PC-3 (cell line): Measurements from ENCODE around the gene BTBD16. TPM values are rescaled to one million over a fixed set of nuclear protein-coding genes. Genes with fewer than 3 reads are reported as not detected.

Experiments used
- ATAC-seq: fragments of 200-7000 bp; cut with Tn5 transposase; 2 replicates; pipeline ENCODE4 v1.9.1; 2020; ENCODE audit warnings: mild to moderate bottlenecking, moderate library complexity
- BruUV-seq: library from RNA; stranded (reverse); fragments of 400-500 nt; replicated peaks from 2 replicates; lab custom pipeline; 2021; lab: Mats Ljungman, UMichigan
- CTCF ChIA-PET: fragments of 300-600 bp; sonication (Branson Sonifier 250); formaldehyde crosslinking; loops from one replicate; lab custom pipeline; 2022; ENCODE audit warnings: antibody characterized with exemption; lab: Charles Lee
- POLR2A ChIA-PET: fragments of 300-600 bp; sonication (Branson Sonifier 250); formaldehyde crosslinking; loops from one replicate; lab custom pipeline; 2022; ENCODE audit warnings: antibody characterized with exemption; ENCODE audit not compliant: unreplicated experiment; lab: Charles Lee
- DNase-seq: peaks from one replicate; pipeline ENCODE4 v3.0.0-alpha.2; 2015
- H2AFZ ChIP-seq: fragments of 300-600 bp; sonication (generic); 2 replicates; pipeline ENCODE4 v1.6.0; 2016; ENCODE audit warnings: antibody characterized with exemption, low read length
- H3F3A ChIP-seq: fragments of 300-600 bp; sonication (generic); one replicate; pipeline ENCODE4 v1.6.0; 2017; ENCODE audit warnings: antibody characterized with exemption, low read length, control low read depth, mild to moderate bottlenecking; ENCODE audit not compliant: unreplicated experiment
- H3K27ac ChIP-seq: fragments of 300-600 bp; sonication (generic); 2 replicates; pipeline ENCODE4 v1.5.1; 2016; ENCODE audit warnings: mild to moderate bottlenecking, low read length
- H3K27me3 ChIP-seq: fragments of 300-600 bp; sonication (generic); 2 replicates; pipeline ENCODE4 v1.6.1; 2016; ENCODE audit warnings: low read length, mixed read lengths
- H3K36me3 ChIP-seq: fragments of 300-600 bp; sonication (generic); 2 replicates; pipeline ENCODE4 v1.6.1; 2016; ENCODE audit warnings: low read depth, mixed run types, low read length, mixed read lengths
- H3K4me1 ChIP-seq: fragments of 300-600 bp; sonication (generic); 2 replicates; pipeline ENCODE4 v1.5.1; 2016; ENCODE audit warnings: low read length; ENCODE audit not compliant: insufficient read depth
- H3K4me2 ChIP-seq: fragments of 300-600 bp; sonication (generic); 2 replicates; pipeline ENCODE4 v1.6.0; 2016; ENCODE audit warnings: low read length
- H3K4me3 ChIP-seq: fragments of 300-600 bp; sonication (generic); 2 replicates; pipeline ENCODE4 v1.5.1; 2016; ENCODE audit warnings: mild to moderate bottlenecking, low read length, mixed read lengths
- H3K79me2 ChIP-seq: fragments of 300-600 bp; sonication (generic); 2 replicates; pipeline ENCODE4 v1.6.1; 2017; ENCODE audit warnings: low read length, mixed read lengths
- H3K9ac ChIP-seq: fragments of 300-600 bp; sonication (generic); 2 replicates; pipeline ENCODE4 v1.6.0; 2016; ENCODE audit warnings: mild to moderate bottlenecking, low read length
- H3K9me2 ChIP-seq: fragments of 300-600 bp; sonication (generic); replicated peaks from 2 replicates; pipeline ENCODE4 v1.6.1; 2016; ENCODE audit warnings: mixed run types, low read length, mixed read lengths
- H3K9me3 ChIP-seq: fragments of 300-600 bp; sonication (generic); 2 replicates; pipeline ENCODE4 v1.6.1; 2016; ENCODE audit warnings: low read length, mixed read lengths
- H4K20me1 ChIP-seq: fragments of 300-600 bp; sonication (generic); 2 replicates; pipeline ENCODE4 v1.6.1; 2016; ENCODE audit warnings: low read length, mixed read lengths
- EZH2 ChIP-seq: fragments of 300-600 bp; sonication (generic); IDR thresholded peaks from one replicate; pipeline ENCODE4 v1.6.1; 2017; ENCODE audit warnings: antibody characterized with exemption, mild to moderate bottlenecking, low read length; ENCODE audit not compliant: unreplicated experiment
- EZH2phosphoT487 ChIP-seq: fragments of 300-600 bp; sonication (generic); IDR thresholded peaks from 2 replicates; pipeline ENCODE4 v1.6.1; 2018; ENCODE audit warnings: mild to moderate bottlenecking, antibody characterized with exemption, low read length, borderline replicate concordance
- intact Hi-C: fragments of 100-400 bp; cut with micrococcal nuclease; formaldehyde crosslinking; loops from 2 replicates; pipeline ENCODE4 v1.9.0; 2023
- total RNA-seq: library from RNA; depleted of rRNA; stranded (reverse); fragments of >200 nt; gene quantifications from 2 replicates; pipeline ENCODE4 v1.2.3, GENCODE V29; 2014
- TF ChIP-seq, protein P1 (sequence below): fragments of 300-600 bp; sonication (generic); conservative IDR thresholded peaks from 2 replicates; pipeline ENCODE4 v1.5.1; 2017; ENCODE audit warnings: antibody characterized with exemption, low read depth, mild to moderate bottlenecking, low read length

BTBD16 gene
- total RNA-seq, 1 experiment from 2014 or later: not detected

DNA sequence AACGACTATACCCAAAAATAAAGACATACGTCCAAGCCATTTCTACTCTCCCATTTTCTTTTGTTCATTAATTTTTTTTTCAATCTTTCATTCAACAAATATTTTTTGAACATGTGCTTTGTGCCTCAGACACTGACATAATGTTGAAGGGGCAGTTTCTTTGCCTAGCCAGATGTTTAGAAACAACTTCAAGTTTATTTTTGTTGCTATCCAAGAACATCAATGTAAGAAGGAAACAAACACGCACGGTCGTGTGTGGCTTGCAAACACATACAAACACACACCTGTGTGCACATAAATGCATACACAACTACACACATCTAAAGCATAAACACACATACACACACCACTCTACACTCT lies 39.9 kb downstream of the BTBD16 start:
- CTCF ChIA-PET: no interaction called here
- Histone ChIP-seq H2AFZ (no peak overlapping the region), H3K4me3 (no peak overlapping the region)

GRCh38 chr10:122311716-122312115 lies 40.6 kb downstream of the BTBD16 start:
- H3K79me2 ChIP-seq: no peaks in the 10 kb centered on the region
- H3K9me2 ChIP-seq: no peaks in the 10 kb centered on the region
- no peak overlapping the region for H3K27ac ChIP-seq
- no peaks in the 10 kb centered on the region for H3K27me3 ChIP-seq
- ChIA-PET POLR2A (no interaction called here), CTCF (no interaction called here)
- ATAC-seq (no peak), DNase-seq (no peak)
- no peak overlapping the region for H3K4me3 ChIP-seq
- H3K4me1 ChIP-seq: peaks cover 25% of the 10 kb centered on the region
- TF ChIP-seq EZH2phosphoT487 (no peak), EZH2 (no peak)
- TF ChIP-seq, protein P1, sequence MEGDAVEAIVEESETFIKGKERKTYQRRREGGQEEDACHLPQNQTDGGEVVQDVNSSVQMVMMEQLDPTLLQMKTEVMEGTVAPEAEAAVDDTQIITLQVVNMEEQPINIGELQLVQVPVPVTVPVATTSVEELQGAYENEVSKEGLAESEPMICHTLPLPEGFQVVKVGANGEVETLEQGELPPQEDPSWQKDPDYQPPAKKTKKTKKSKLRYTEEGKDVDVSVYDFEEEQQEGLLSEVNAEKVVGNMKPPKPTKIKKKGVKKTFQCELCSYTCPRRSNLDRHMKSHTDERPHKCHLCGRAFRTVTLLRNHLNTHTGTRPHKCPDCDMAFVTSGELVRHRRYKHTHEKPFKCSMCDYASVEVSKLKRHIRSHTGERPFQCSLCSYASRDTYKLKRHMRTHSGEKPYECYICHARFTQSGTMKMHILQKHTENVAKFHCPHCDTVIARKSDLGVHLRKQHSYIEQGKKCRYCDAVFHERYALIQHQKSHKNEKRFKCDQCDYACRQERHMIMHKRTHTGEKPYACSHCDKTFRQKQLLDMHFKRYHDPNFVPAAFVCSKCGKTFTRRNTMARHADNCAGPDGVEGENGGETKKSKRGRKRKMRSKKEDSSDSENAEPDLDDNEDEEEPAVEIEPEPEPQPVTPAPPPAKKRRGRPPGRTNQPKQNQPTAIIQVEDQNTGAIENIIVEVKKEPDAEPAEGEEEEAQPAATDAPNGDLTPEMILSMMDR: no peak
- no peak overlapping the region for H3K4me2 ChIP-seq
- no peak overlapping the region for H3K9ac ChIP-seq
- no TSS peak for BruUV-seq
- H3K9me3 ChIP-seq: no peaks in the 10 kb centered on the region
- H3F3A ChIP-seq: no peaks in the 10 kb centered on the region
- no peaks in the 10 kb centered on the region for H3K36me3 ChIP-seq
- intact Hi-C loops: no loop called here
- no peaks in the 10 kb centered on the region for H4K20me1 ChIP-seq
- H2AFZ ChIP-seq: no peak overlapping the region

More for the DNA sequence above, 39.9 kb downstream of the BTBD16 start:
- DNase-seq (no peak), ATAC-seq (no peak)
- Histone ChIP-seq H3K9me2 (no peaks in the 10 kb centered on the region), H3K9ac (no peak overlapping the region), H3K36me3 (no peaks in the 10 kb centered on the region), H3K27me3 (no peaks in the 10 kb centered on the region), H3K4me2 (no peak overlapping the region), H3K4me1 (peaks cover 25% of the 10 kb centered on the region), H3K79me2 (no peaks in the 10 kb centered on the region), H3K27ac (no peak overlapping the region), H3F3A (no peaks in the 10 kb centered on the region), H3K9me3 (no peaks in the 10 kb centered on the region), H4K20me1 (no peaks in the 10 kb centered on the region)
- intact Hi-C loops: no loop called here
- BruUV-seq: no TSS peak
- POLR2A ChIA-PET: no interaction called here
- TF ChIP-seq EZH2: no peak
- TF ChIP-seq EZH2phosphoT487: no peak
- TF ChIP-seq, protein P1: no peak

DNA sequence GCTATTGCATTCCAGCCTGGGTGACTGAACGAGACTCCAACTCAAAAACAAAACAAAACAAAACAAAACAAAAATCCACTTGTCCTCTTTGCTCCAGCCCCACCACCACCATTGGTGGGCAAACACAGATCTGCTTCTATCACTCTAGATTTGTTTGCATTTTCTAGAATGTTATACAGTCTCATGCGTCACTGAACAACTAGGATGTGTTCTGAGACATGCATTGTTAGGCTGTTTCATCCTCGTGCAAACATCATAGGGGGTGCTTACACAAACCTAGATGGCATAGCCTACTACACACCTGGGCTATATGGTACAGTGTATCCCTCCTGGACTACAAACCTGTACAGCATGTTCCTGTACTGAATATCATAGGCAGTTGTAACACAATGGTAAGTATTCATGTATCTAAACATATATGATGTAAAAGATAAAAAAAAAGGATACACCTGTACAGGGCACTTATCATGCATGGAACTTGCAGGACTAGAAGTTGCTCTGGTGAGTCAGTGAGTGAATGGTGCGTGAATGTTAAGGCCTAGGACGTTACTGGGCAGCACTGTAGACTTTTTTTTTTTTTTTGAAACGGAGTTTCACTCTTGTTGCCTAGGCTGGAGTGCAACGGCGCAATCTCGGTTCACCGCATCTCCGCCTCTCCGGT lies 45.3 kb downstream of the BTBD16 start:
- no peaks in the 10 kb centered on the region for H3F3A ChIP-seq
- no peaks in the 10 kb centered on the region for H3K27me3 ChIP-seq
- no peaks in the 10 kb centered on the region for H3K9me2 ChIP-seq
- H3K4me3 ChIP-seq: no peak overlapping the region
- DNase-seq: no peak
- no peaks in the 10 kb centered on the region for H4K20me1 ChIP-seq
- H3K4me1 ChIP-seq: peaks cover under 1% of the 10 kb centered on the region; the same call in 1 of the 2 replicates
- no peak overlapping the region for H3K27ac ChIP-seq
- no peak for ATAC-seq
- H3K36me3 ChIP-seq: no peaks in the 10 kb centered on the region
- BruUV-seq: no TSS peak
- intact Hi-C loops: no loop called here
- no peak overlapping the region for H3K9ac ChIP-seq
- ChIA-PET CTCF (no interaction called here), POLR2A (no interaction called here)
- no peak overlapping the region for H2AFZ ChIP-seq
- H3K9me3 ChIP-seq: no peaks in the 10 kb centered on the region
- no peak for TF ChIP-seq EZH2phosphoT487
- no peak for TF ChIP-seq EZH2
- no peaks in the 10 kb centered on the region for H3K79me2 ChIP-seq
- H3K4me2 ChIP-seq: no peak overlapping the region
